Stimulated activated CD4-positive, alpha-beta T cell treated with anti-CD3 and anti-CD28 coated beads, Interleukin-4, amount 100 ng/mL, for 48 hours (primary cell): Measurements from ENCODE around the gene GRK3.

ENCODE experiments used
- DNase-seq, 2 donors: peaks; one replicate each; pipeline ENCODE4 v3.0.0-alpha.2; 2020; ENCODE audit warnings: low read depth in 2 of 2

GRK3 gene

GRCh38 chr22:25736378-25737011 is 172.0 kb downstream of the GRK3 start:
- DNase-seq = no peak

- DNase-seq = no peak
Measured at GRCh38 chr22:25739659-25740344, 175.3 kb downstream of the GRK3 start.

GRCh38 chr22:25741692-25742626 is 177.5 kb downstream of the GRK3 start, which contains the start of gene MYO18B:
Gene MYO18B (plus strand): TSS chr22:25742188. CDS start chr22:25761093, 18,905 bp downstream.
- DNase-seq = no peak

- DNase-seq = no peak
Measured at GRCh38 chr22:25742918-25743708, 178.6 kb downstream of the GRK3 start.

- no peak for DNase-seq
Measured at GRCh38 chr22:25744694-25745093, 180.2 kb downstream of the GRK3 start.

GRCh38 chr22:25745341-25746011 is 181.0 kb downstream of the GRK3 start:
- no peak for DNase-seq

GRCh38 chr22:25746012-25746373 is 181.5 kb downstream of the GRK3 start:
- no peak for DNase-seq

- no peak for DNase-seq
Measured at GRCh38 chr22:25747245-25747944, 182.9 kb downstream of the GRK3 start.

- no peak for DNase-seq
Measured at GRCh38 chr22:25748140-25748539, 183.7 kb downstream of the GRK3 start.

GRCh38 chr22:25748704-25749103 is 184.2 kb downstream of the GRK3 start:
- DNase-seq = no peak

- DNase-seq = peak; percentile 22 to 24
Measured at GRCh38 chr22:25749420-25750169, 185.1 kb downstream of the GRK3 start.

- DNase-seq = no peak
Measured at GRCh38 chr22:25750569-25751173, 186.2 kb downstream of the GRK3 start.

- no peak for DNase-seq
Measured at GRCh38 chr22:25751174-25751581, 186.7 kb downstream of the GRK3 start.

- no peak for DNase-seq
Measured at GRCh38 chr22:25752615-25753214, 188.2 kb downstream of the GRK3 start.

GRCh38 chr22:25753252-25753651 is 188.8 kb downstream of the GRK3 start:
- DNase-seq = no peak

GRCh38 chr22:25754527-25755202 is 190.2 kb downstream of the GRK3 start:
- no peak for DNase-seq

- no peak for DNase-seq
Measured at GRCh38 chr22:25757686-25758085, 193.2 kb downstream of the GRK3 start.

GRCh38 chr22:25758316-25758715 is 193.8 kb downstream of the GRK3 start:
- DNase-seq = no peak
